HEK293 (cell line): Measurements from ENCODE around the gene ADAM19.

Source experiments
- ATF2 ChIP-seq: fragments of 450-650 bp; formaldehyde crosslinking; IDR thresholded peaks from 2 replicates; pipeline ENCODE4 v1.5.1; 2016; ENCODE audit warnings: missing biosample characterization, missing genetic modification characterization, low read depth
- CTCF ChIP-seq: fragments of 450-650 bp; formaldehyde crosslinking; IDR thresholded peaks from 2 replicates; pipeline ENCODE4 v1.5.1; 2016; ENCODE audit warnings: missing biosample characterization, missing genetic modification characterization
- PBX3 ChIP-seq: sonication (generic); formaldehyde crosslinking; IDR thresholded peaks from 2 replicates; pipeline ENCODE4 v1.8.1; 2022; ENCODE audit warnings: mild to moderate bottlenecking, moderate library complexity, missing genetic modification reagents
- RBAK ChIP-seq: fragments of 450-650 bp; formaldehyde crosslinking; IDR thresholded peaks from 2 replicates; pipeline ENCODE4 v1.5.1; 2016; ENCODE audit warnings: missing biosample characterization, missing genetic modification characterization
- ZBTB8A ChIP-seq: fragments of 450-650 bp; formaldehyde crosslinking; IDR thresholded peaks from 2 replicates; pipeline ENCODE4 v1.5.1; 2016; ENCODE audit warnings: missing biosample characterization, missing genetic modification characterization
- ZFP37 ChIP-seq: fragments of 450-650 bp; formaldehyde crosslinking; IDR thresholded peaks from 2 replicates; pipeline ENCODE4 v1.5.1; 2016; ENCODE audit warnings: missing biosample characterization, missing genetic modification characterization
- ZNF10 ChIP-seq: fragments of 450-650 bp; formaldehyde crosslinking; IDR thresholded peaks from 2 replicates; pipeline ENCODE4 v1.5.1; 2017; ENCODE audit warnings: missing biosample characterization, missing genetic modification characterization
- ZNF214 ChIP-seq: fragments of 450-650 bp; formaldehyde crosslinking; IDR thresholded peaks from 2 replicates; pipeline ENCODE4 v1.5.1; 2017; ENCODE audit warnings: missing biosample characterization, mild to moderate bottlenecking, missing genetic modification characterization, borderline replicate concordance
- ZNF350 ChIP-seq: fragments of 450-650 bp; formaldehyde crosslinking; IDR thresholded peaks from 2 replicates; pipeline ENCODE4 v1.5.0; 2017; ENCODE audit warnings: missing biosample characterization, mild to moderate bottlenecking, missing genetic modification characterization
- ZNF423 ChIP-seq: fragments of 450-650 bp; formaldehyde crosslinking; IDR thresholded peaks from 2 replicates; pipeline ENCODE4 v1.5.1; 2016; ENCODE audit warnings: missing biosample characterization, missing genetic modification characterization
- ZNF580 ChIP-seq: fragments of 450-650 bp; formaldehyde crosslinking; IDR thresholded peaks from 2 replicates; pipeline ENCODE4 v1.5.1; 2016; ENCODE audit warnings: missing biosample characterization, missing genetic modification characterization
- ZNF768 ChIP-seq: fragments of 450-650 bp; formaldehyde crosslinking; IDR thresholded peaks from 2 replicates; pipeline ENCODE4 v1.5.1; 2018; ENCODE audit warnings: missing biosample characterization, mild to moderate bottlenecking, missing genetic modification characterization
- ZNF792 ChIP-seq: fragments of 450-650 bp; formaldehyde crosslinking; IDR thresholded peaks from 2 replicates; pipeline ENCODE4 v1.5.1; 2016; ENCODE audit warnings: missing biosample characterization, missing genetic modification characterization

- no peak for TF ChIP-seq CTCF (tag by site-specific recombination)
- no peak for TF ChIP-seq ZNF580 (tag by site-specific recombination)
- no peak for TF ChIP-seq ZNF214 (tag by site-specific recombination)
- no peak for TF ChIP-seq ZFP37 (tag by site-specific recombination)
- no peak for TF ChIP-seq ZNF10 (tag by site-specific recombination)
- TF ChIP-seq ZNF423 (tag by site-specific recombination), result no peak
- no peak for TF ChIP-seq ZBTB8A (tag by site-specific recombination)
- no peak for TF ChIP-seq ZNF350 (tag by site-specific recombination)
- TF ChIP-seq RBAK (tag by site-specific recombination), result no peak
- no peak for TF ChIP-seq ATF2 (tag by site-specific recombination)
- TF ChIP-seq ZNF768 (tag by site-specific recombination), result no peak
- no peak for TF ChIP-seq PBX3 (CRISPR knock-in tag)
- TF ChIP-seq ZNF792 (tag by site-specific recombination), result no peak
These were observed 88.7 kb downstream of the ADAM19 start for GRCh38 chr5:157486861-157487260.
